HG03060 (cell line): ENCODE results near the gene NLGN1.

Experiments used
- ATAC-seq: cut with Tn5 transposase; IDR thresholded peaks from one replicate; pipeline ENCODE4 v1.9.1; 2021; ENCODE audit warnings: low read depth, moderate number of reproducible peaks; ENCODE audit not compliant: unreplicated experiment

The NLGN1 gene

GRCh38 chr3:173938159-173938558, 540.6 kb downstream of the NLGN1 start:
- no peak for ATAC-seq

GRCh38 chr3:173938616-173939015, 541.1 kb downstream of the NLGN1 start:
- ATAC-seq: no peak

GRCh38 chr3:173939331-173939730, 541.8 kb downstream of the NLGN1 start:
- ATAC-seq: no peak

- ATAC-seq: no peak
Observed at GRCh38 chr3:173943264-173943663, 545.7 kb downstream of the NLGN1 start.

- ATAC-seq: no peak
Observed at GRCh38 chr3:173945170-173945569, 547.6 kb downstream of the NLGN1 start.

- no peak for ATAC-seq
Observed at GRCh38 chr3:173945806-173946205, 548.3 kb downstream of the NLGN1 start.

- no peak for ATAC-seq
Observed at GRCh38 chr3:173954647-173955046, 557.1 kb downstream of the NLGN1 start.

GRCh38 chr3:173957646-173958045, 560.1 kb downstream of the NLGN1 start:
- ATAC-seq: no peak

- no peak for ATAC-seq
Observed at GRCh38 chr3:173958805-173959204, 561.3 kb downstream of the NLGN1 start.

- ATAC-seq: no peak
Observed at GRCh38 chr3:173970281-173970680, 572.7 kb downstream of the NLGN1 start.

- no peak for ATAC-seq
Observed at GRCh38 chr3:173976281-173976680, 578.7 kb downstream of the NLGN1 start.

- ATAC-seq: no peak
Observed at GRCh38 chr3:173977747-173978146, 580.2 kb downstream of the NLGN1 start.

GRCh38 chr3:173983343-173983742, 585.8 kb downstream of the NLGN1 start:
- no peak for ATAC-seq

- ATAC-seq: no peak
Observed at GRCh38 chr3:173986861-173987410, 589.4 kb downstream of the NLGN1 start.

- ATAC-seq: no peak
Observed at GRCh38 chr3:173988909-173989308, 591.4 kb downstream of the NLGN1 start.

GRCh38 chr3:173992416-173992815, 594.9 kb downstream of the NLGN1 start:
- no peak for ATAC-seq

- no peak for ATAC-seq
Observed at GRCh38 chr3:173993299-173993698, 595.8 kb downstream of the NLGN1 start.

- no peak for ATAC-seq
Observed at GRCh38 chr3:174000675-174001074, 603.1 kb downstream of the NLGN1 start.

GRCh38 chr3:174002543-174002942, 605.0 kb downstream of the NLGN1 start:
- ATAC-seq: no peak

- ATAC-seq: no peak
Observed at GRCh38 chr3:174010907-174011306, 613.4 kb downstream of the NLGN1 start.

GRCh38 chr3:174016186-174016585, 618.6 kb downstream of the NLGN1 start:
- ATAC-seq: no peak

GRCh38 chr3:174020156-174020555, 622.6 kb downstream of the NLGN1 start:
- no peak for ATAC-seq

GRCh38 chr3:174023421-174023820, 625.9 kb downstream of the NLGN1 start:
- no peak for ATAC-seq
